ENCODE results near the gene ZSCAN29.

The ZSCAN29 gene

DNA sequence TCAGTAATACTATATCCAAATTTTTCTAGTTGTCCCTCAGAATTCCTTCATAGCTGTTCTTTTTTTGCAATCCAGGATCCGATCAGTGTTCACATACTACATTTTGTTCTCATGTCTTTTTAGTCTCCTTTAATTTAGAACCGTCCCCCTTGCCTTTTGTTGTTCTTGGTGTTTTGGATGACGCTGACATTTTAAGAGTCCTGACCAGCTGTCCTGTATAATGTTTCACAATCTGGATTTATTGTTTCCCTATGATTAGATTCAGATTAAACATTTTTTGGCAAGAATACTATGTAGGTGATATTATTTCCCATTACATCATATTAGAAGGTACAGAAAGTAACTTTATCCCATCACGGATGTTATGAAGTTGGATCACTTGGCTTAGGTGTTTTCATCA lies 11.5 kb upstream of the ZSCAN29 start:
- no peak overlapping the region for H3K4me3 ChIP-seq (ENCODE audit: low read depth, low read length)
- TF ChIP-seq, protein P1, sequence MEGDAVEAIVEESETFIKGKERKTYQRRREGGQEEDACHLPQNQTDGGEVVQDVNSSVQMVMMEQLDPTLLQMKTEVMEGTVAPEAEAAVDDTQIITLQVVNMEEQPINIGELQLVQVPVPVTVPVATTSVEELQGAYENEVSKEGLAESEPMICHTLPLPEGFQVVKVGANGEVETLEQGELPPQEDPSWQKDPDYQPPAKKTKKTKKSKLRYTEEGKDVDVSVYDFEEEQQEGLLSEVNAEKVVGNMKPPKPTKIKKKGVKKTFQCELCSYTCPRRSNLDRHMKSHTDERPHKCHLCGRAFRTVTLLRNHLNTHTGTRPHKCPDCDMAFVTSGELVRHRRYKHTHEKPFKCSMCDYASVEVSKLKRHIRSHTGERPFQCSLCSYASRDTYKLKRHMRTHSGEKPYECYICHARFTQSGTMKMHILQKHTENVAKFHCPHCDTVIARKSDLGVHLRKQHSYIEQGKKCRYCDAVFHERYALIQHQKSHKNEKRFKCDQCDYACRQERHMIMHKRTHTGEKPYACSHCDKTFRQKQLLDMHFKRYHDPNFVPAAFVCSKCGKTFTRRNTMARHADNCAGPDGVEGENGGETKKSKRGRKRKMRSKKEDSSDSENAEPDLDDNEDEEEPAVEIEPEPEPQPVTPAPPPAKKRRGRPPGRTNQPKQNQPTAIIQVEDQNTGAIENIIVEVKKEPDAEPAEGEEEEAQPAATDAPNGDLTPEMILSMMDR (IDR thresholded peaks at IDR 0.05; ENCODE audit: low read depth, low read length, missing control alignments), result no peak
- DNase-seq (ENCODE audit: low read depth), result no peak

- no peak overlapping the region for H3K4me3 ChIP-seq (ENCODE audit: low read depth, low read length)
- TF ChIP-seq, protein P1 (IDR thresholded peaks at IDR 0.05; ENCODE audit: low read depth, low read length, missing control alignments), result no peak
- DNase-seq (ENCODE audit: low read depth), result no peak
Observed at GRCh38 chr15:43378601-43379000, 7.8 kb upstream of the ZSCAN29 start.

DNA sequence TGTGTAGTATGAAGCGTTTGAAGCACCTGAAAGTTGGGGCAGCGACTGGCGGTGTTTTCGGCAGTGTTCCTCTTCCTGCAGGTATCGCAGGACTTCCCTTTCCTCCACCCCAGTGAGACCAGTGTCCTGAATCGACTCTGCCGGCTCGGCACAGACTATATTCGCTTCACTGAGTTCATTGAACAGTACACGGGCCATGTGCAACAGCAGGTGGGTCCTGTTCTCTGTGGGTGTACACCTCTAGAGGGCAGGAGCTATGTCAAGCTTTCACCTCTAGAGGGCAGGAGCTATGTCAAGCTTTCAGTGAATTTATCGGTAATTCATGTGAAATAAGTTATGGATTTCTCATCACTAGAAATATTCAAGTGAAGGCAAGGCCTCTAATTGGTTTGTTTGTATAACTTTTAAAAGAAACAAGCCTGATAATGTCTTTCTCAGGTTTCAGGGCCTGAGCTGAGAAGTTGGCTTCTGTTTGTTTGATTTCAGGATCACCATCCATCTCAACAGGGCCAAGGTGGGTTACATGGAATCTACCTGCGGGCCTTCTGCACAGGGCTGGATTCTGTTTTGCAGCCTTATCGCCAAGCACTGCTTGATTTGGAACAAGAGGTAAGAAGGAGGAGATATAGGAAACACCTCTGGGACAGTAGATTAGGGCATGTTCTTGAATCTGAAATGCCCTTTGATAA lies 5.3 kb upstream of the ZSCAN29 start:
- no peak overlapping the region for H3K4me3 ChIP-seq (ENCODE audit: low read depth, low read length)
- DNase-seq (ENCODE audit: low read depth), result peak; percentile 37
- TF ChIP-seq, protein P1 (IDR thresholded peaks at IDR 0.05; ENCODE audit: low read depth, low read length, missing control alignments), result peak; percentile 85

DNA sequence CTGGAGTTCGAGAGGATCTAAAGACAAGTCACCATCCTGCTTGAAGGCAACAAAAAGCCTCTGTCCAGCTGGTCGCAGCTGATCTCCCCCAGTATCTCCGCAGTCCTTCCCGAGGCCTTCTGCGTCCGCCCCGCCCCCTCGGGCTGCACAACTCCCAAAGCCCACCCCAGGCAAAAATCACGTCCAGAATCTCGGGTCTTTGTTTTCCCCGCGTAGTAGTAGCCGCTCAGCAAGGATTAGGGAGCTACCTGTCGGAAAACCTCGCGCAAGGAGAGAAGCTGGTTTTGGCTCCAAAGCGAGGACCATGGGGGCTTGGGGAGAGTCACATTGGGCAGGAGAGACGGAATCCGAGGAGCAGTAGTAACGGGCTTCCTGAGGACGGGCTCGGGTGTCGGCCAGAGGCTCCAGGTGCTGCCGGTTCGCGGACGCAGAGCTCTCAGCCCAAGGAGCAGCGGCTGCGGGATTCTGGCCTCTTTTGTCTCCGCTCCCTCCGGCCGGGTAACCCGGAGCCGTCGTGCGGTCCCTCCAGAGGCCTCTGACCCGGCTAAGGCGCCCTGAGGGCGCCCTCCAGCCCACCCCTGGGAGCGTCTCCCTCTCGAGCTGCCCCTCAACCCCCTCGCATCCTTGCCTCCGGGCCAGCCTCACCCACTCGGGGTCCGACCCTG lies 401 bp downstream of the ZSCAN29 start:
- peak overlapping the region; percentile 88 for H3K4me3 ChIP-seq (ENCODE audit: low read depth, low read length)
- DNase-seq (ENCODE audit: low read depth), result no peak
- TF ChIP-seq, protein P1 (IDR thresholded peaks at IDR 0.05; ENCODE audit: low read depth, low read length, missing control alignments), result no peak

DNA sequence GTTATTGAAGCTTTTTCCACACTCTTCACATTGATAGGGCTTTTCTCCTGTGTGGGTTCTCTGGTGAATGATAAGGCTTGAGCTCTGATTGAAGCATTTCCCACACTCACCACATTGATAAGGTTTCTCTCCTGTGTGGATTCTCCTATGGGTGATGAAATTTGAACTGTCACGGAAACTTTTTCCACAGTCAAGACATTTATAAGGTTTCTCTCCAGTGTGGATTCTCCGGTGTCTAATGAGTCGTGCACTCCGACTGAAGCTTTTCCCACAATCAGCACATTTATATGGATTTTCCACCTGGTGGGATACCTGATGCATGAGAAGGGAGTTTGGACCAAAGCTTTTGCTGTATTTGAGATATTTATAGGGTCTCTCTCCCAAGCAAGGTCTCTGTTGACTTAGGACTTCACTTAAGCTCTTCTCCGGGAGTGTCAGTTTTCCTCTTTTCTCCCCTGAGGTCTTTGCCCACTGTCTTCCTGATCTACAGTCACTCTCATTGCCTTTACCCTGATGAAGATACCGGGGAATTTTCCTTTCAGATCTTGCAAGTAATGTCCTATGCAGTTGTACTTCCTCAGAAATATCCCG lies 9.4 kb downstream of the ZSCAN29 start:
- TF ChIP-seq, protein P1 (IDR thresholded peaks at IDR 0.05; ENCODE audit: low read depth, low read length, missing control alignments), result no peak
- DNase-seq (ENCODE audit: low read depth), result no peak
- no peak overlapping the region for H3K4me3 ChIP-seq (ENCODE audit: low read depth, low read length)

- no peak overlapping the region for H3K4me3 ChIP-seq (ENCODE audit: low read depth, low read length)
- no peak for DNase-seq (ENCODE audit: low read depth)
- TF ChIP-seq, protein P1 (IDR thresholded peaks at IDR 0.05; ENCODE audit: low read depth, low read length, missing control alignments), result no peak
Observed at GRCh38 chr15:43360821-43361220, 10.0 kb downstream of the ZSCAN29 start.
